Erythroblast (primary cell): Measurements from ENCODE around the gene SELE.

Experiments
- GATA1 ChIP-seq: IDR thresholded peaks from 2 replicates; pipeline ENCODE4 v1.6.1; 2011; ENCODE audit warnings: low read depth, mild to moderate bottlenecking, control low read depth, low read length, moderate library complexity
- POLR2A ChIP-seq: IDR thresholded peaks from 2 replicates; pipeline ENCODE4 v1.6.1; 2011; ENCODE audit warnings: mild to moderate bottlenecking, low read length

- TF ChIP-seq POLR2A, result no peak
- no peak for TF ChIP-seq GATA1
Observed at GRCh38 chr1:169724168-169724567, 9.7 kb downstream of the SELE start.
